Cerebellar cortex (tissue), 1 donor: Measurements from ENCODE around the gene FAM78A.
"Not testable (repeated sequence)": the region's sequence is repeated elsewhere in the genome, so short reads cannot be mapped to it uniquely, and the experiment has no call there.

ENCODE experiments used
- DNase-seq: peaks from one replicate; pipeline ENCODE4 v3.0.0-alpha.2; 2015; ENCODE audit warnings: low spot score

FAM78A gene

GRCh38 chr9:131237931-131238401 lies 38.3 kb downstream of the FAM78A start:
- DNase-seq: peak; percentile 38

- peak; percentile 11 for DNase-seq
Measured at GRCh38 chr9:131237291-131237690, 39.0 kb downstream of the FAM78A start.

- DNase-seq: no peak
Measured at GRCh38 chr9:131236761-131237160, 39.5 kb downstream of the FAM78A start.

GRCh38 chr9:131236161-131236560 lies 40.1 kb downstream of the FAM78A start:
- no peak for DNase-seq

- no peak for DNase-seq
Measured at GRCh38 chr9:131235480-131235851, 40.8 kb downstream of the FAM78A start.

- no peak for DNase-seq
Measured at GRCh38 chr9:131234799-131235479, 41.4 kb downstream of the FAM78A start.

- no peak for DNase-seq
Measured at GRCh38 chr9:131233995-131234394, 42.3 kb downstream of the FAM78A start.

GRCh38 chr9:131233556-131233955 lies 42.8 kb downstream of the FAM78A start:
- DNase-seq: no peak

GRCh38 chr9:131228988-131229387 lies 47.3 kb downstream of the FAM78A start:
- no peak for DNase-seq

GRCh38 chr9:131227959-131228460 lies 48.3 kb downstream of the FAM78A start:
- no peak for DNase-seq

GRCh38 chr9:131227112-131227958 lies 49.0 kb downstream of the FAM78A start:
- DNase-seq: peak; percentile 13

- no peak for DNase-seq
Measured at GRCh38 chr9:131226226-131226625, 50.1 kb downstream of the FAM78A start.

GRCh38 chr9:131222460-131222859 lies 53.9 kb downstream of the FAM78A start:
- no peak for DNase-seq

- no peak for DNase-seq
Measured at GRCh38 chr9:131220485-131220884, 55.8 kb downstream of the FAM78A start.

GRCh38 chr9:131218370-131218769 lies 57.9 kb downstream of the FAM78A start:
- no peak for DNase-seq

- DNase-seq: no peak
Measured at GRCh38 chr9:131217331-131218031, 58.8 kb downstream of the FAM78A start.

- DNase-seq: no peak
Measured at GRCh38 chr9:131216806-131217205, 59.5 kb downstream of the FAM78A start.

- no peak for DNase-seq
Measured at GRCh38 chr9:131214876-131215275, 61.4 kb downstream of the FAM78A start.

GRCh38 chr9:131214286-131214856 lies 61.9 kb downstream of the FAM78A start:
- DNase-seq: no peak

GRCh38 chr9:131211920-131212319 lies 64.4 kb downstream of the FAM78A start:
- not testable (repeated sequence) for DNase-seq
